ENCODE measurements around the gene PLCB1.
A peak's percentile ranks its signal among the peaks of the same experiment; 100 is the strongest.

PLCB1 gene

DNA sequence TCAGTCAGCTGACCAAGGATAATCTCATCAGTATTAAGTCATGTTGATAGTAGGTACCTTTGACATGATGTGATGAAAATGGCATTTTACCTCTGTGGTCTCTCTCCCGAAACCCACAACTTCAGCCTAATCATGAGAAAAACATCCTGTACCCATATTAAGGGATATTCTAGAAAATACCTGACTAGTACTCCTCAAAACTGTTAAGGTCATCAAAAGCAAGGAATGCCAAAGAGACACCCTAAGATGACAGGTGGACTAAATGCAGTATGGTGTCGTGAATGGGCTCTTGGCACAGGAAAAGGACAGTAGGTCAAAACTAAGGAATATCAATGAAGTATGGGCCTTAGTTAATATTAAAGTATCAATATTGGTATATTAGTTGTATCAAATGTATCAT, 221.4 kb downstream of the PLCB1 start:
- no peaks in the 10 kb centered on the region for H3K79me2 ChIP-seq (ENCODE audit: control insufficient read depth, insufficient read depth, low read length, unreplicated experiment)
- no peak overlapping the region for H2AFZ ChIP-seq (ENCODE audit: low read length, unreplicated experiment)
- no peak overlapping the region for H3K4me3 ChIP-seq (ENCODE audit: low read depth, low read length)
- H3K36me3 ChIP-seq (ENCODE audit: insufficient read depth, low read length), result no peaks in the 10 kb centered on the region
- H3K27me3 ChIP-seq (ENCODE audit: insufficient read depth, low read length), result no peaks in the 10 kb centered on the region
- no peaks in the 10 kb centered on the region for H3K4me1 ChIP-seq (ENCODE audit: control insufficient read depth, insufficient read depth, low read length, unreplicated experiment)
- no peak overlapping the region for H3K27ac ChIP-seq (ENCODE audit: low read depth, low read length)

DNA sequence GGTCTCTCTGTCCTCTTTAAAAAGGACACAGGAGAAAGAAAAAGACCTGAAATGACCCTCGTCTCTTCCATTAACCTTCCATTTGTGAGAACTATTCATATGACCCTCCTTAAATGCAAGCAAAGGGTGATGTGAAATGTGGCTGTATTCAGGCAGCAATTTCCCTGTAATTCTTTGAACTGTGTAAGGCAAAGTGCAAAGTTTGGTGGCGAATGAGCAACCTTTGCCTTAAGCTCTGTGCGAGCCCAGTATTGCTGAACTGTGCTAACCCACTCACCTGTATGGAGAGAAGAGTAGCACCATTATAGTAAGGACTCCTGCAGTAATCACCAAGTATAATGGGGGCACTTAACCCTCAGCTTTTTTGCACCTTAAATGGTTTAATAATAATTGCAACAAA, 223.4 kb downstream of the PLCB1 start:
- Histone ChIP-seq H3K4me3 (ENCODE audit: low read depth, low read length) (no peak overlapping the region), H3K27me3 (ENCODE audit: insufficient read depth, low read length) (no peaks in the 10 kb centered on the region), H3K79me2 (ENCODE audit: control insufficient read depth, insufficient read depth, low read length, unreplicated experiment) (no peaks in the 10 kb centered on the region), H3K36me3 (ENCODE audit: insufficient read depth, low read length) (no peaks in the 10 kb centered on the region), H3K4me1 (ENCODE audit: control insufficient read depth, insufficient read depth, low read length, unreplicated experiment) (peaks cover 7% of the 10 kb centered on the region), H3K27ac (ENCODE audit: low read depth, low read length) (no peak overlapping the region), H2AFZ (ENCODE audit: low read length, unreplicated experiment) (no peak overlapping the region)

DNA sequence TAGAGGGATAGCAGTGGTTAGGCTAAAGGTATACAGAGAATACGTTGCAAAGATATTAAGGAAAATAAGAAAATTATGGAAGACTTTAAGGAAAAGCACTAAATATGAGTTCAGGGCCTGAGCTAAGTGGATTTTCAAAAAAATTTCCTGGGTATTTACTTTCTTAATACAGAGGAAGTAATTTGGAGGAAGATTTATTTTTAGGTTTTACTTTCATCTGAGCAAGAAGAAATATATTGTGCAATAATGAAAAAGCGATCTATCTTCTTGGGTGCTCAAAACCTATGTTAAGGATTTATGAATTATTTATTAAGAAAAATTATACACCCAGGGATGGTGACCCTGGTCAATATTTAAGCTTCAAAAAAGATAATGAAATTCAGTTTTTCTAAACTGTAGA, 224.7 kb downstream of the PLCB1 start:
- Histone ChIP-seq H3K36me3 (ENCODE audit: insufficient read depth, low read length) (no peaks in the 10 kb centered on the region), H3K4me3 (ENCODE audit: low read depth, low read length) (no peak overlapping the region), H3K79me2 (ENCODE audit: control insufficient read depth, insufficient read depth, low read length, unreplicated experiment) (no peaks in the 10 kb centered on the region), H2AFZ (ENCODE audit: low read length, unreplicated experiment) (no peak overlapping the region), H3K27ac (ENCODE audit: low read depth, low read length) (no peak overlapping the region), H3K4me1 (ENCODE audit: control insufficient read depth, insufficient read depth, low read length, unreplicated experiment) (peaks cover 20% of the 10 kb centered on the region), H3K27me3 (ENCODE audit: insufficient read depth, low read length) (no peaks in the 10 kb centered on the region)

DNA sequence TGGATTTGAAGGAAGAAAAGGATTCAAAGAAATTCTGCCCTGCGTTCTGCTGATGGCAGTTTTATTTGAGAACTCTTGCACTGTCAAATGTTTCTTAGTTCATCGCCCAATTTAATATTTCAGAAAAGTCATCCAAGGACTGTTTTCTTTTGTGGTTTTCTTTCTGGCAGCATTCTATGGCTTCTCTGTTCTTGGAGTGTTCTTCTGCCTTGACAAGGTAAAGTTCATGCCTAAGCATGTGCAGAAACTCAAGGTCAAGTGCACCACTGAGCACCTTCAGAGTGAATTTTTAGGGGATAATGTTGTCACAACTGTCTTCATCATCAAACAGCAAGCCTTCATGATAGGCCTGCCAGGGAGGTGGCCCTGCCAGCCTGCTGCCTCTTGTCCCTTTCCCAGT, 225.6 kb downstream of the PLCB1 start:
- no peak overlapping the region for H2AFZ ChIP-seq (ENCODE audit: low read length, unreplicated experiment)
- H3K79me2 ChIP-seq (ENCODE audit: control insufficient read depth, insufficient read depth, low read length, unreplicated experiment), result no peaks in the 10 kb centered on the region
- peaks cover 21% of the 10 kb centered on the region for H3K4me1 ChIP-seq (ENCODE audit: control insufficient read depth, insufficient read depth, low read length, unreplicated experiment)
- H3K4me3 ChIP-seq (ENCODE audit: low read depth, low read length), result no peak overlapping the region
- H3K27ac ChIP-seq (ENCODE audit: low read depth, low read length), result no peak overlapping the region
- H3K36me3 ChIP-seq (ENCODE audit: insufficient read depth, low read length), result no peaks in the 10 kb centered on the region
- no peaks in the 10 kb centered on the region for H3K27me3 ChIP-seq (ENCODE audit: insufficient read depth, low read length)

DNA sequence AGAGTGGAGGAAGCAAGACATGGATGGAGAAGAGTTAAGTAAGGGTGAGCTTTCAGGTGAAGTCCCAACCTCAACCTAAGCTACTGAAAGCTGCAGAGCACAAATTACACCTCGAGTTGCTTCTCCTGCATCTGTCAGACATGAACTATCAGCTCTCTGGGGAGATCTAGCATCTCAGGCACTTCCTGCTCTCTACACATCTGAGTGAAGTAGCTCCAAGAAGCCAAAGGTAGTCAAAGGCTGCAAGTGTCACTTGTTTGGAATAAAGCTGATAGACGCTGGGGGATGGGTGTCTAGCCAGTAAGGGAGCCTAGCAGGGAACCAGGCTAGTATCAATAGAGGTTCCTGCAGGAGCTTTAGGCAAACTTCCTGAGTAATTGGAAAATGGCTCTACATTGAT, 228.0 kb downstream of the PLCB1 start:
- H2AFZ ChIP-seq (ENCODE audit: low read length, unreplicated experiment), result no peak overlapping the region
- H3K4me3 ChIP-seq (ENCODE audit: low read depth, low read length), result no peak overlapping the region
- peaks cover 21% of the 10 kb centered on the region for H3K4me1 ChIP-seq (ENCODE audit: control insufficient read depth, insufficient read depth, low read length, unreplicated experiment)
- H3K79me2 ChIP-seq (ENCODE audit: control insufficient read depth, insufficient read depth, low read length, unreplicated experiment), result no peaks in the 10 kb centered on the region
- no peaks in the 10 kb centered on the region for H3K27me3 ChIP-seq (ENCODE audit: insufficient read depth, low read length)
- no peaks in the 10 kb centered on the region for H3K36me3 ChIP-seq (ENCODE audit: insufficient read depth, low read length)
- H3K27ac ChIP-seq (ENCODE audit: low read depth, low read length), result no peak overlapping the region

DNA sequence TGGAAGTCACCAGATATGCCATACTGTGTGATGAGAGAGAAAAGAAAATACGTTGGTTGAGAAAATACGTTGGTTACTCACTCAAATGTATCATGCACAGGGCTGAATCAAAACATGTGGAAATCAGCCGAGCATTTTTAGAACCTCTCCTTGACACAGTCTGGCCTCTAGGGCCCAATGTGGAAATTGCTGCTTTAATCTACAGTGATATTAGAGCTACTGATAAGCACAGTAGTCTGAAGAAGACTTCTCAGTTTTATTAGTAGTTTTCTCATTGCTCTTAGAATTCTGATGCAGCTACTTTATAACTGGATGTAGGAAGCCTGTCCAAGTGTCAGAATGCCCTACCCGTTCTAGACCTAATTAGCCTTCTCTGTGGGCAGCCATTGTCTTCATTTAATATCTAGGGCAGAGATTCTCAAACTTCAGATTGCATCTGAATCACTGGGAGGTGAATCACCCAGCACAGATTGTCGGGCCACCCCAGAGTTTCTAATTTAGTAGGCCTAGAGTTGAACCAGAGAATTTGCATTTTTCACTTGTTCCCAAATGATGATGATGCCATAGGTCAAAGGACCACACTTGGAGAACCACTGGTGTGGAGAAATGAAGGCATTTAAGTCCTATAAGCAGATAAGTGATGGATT, 229.1 kb downstream of the PLCB1 start:
- peak overlapping the region; percentile 43 for H2AFZ ChIP-seq (ENCODE audit: low read length, unreplicated experiment)
- peaks cover 21% of the 10 kb centered on the region for H3K4me1 ChIP-seq (ENCODE audit: control insufficient read depth, insufficient read depth, low read length, unreplicated experiment)
- no peaks in the 10 kb centered on the region for H3K27me3 ChIP-seq (ENCODE audit: insufficient read depth, low read length)
- no peaks in the 10 kb centered on the region for H3K36me3 ChIP-seq (ENCODE audit: insufficient read depth, low read length)
- peak overlapping the region; percentile 65 for H3K27ac ChIP-seq (ENCODE audit: low read depth, low read length)
- H3K79me2 ChIP-seq (ENCODE audit: control insufficient read depth, insufficient read depth, low read length, unreplicated experiment), result no peaks in the 10 kb centered on the region
- no peak overlapping the region for H3K4me3 ChIP-seq (ENCODE audit: low read depth, low read length)

DNA sequence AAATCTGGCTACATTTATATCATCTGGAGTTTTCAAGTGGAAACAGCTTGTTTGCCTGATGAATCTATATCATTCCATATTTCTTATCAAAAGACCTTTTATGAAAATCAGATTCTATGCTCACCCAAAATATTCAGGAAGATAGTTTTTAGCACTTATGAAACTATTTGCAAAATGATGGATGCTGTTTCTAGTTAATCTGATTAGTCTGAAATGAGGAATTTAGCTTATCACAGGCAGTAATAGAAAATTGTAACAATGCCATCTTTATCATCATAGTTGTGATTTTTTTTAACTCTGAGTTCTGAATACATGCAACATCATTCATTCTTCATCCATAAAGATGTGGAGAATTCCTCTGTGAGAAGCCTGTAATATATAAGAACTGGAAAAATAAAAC, 229.7 kb downstream of the PLCB1 start:
- no peaks in the 10 kb centered on the region for H3K79me2 ChIP-seq (ENCODE audit: control insufficient read depth, insufficient read depth, low read length, unreplicated experiment)
- H3K36me3 ChIP-seq (ENCODE audit: insufficient read depth, low read length), result no peaks in the 10 kb centered on the region
- H3K4me3 ChIP-seq (ENCODE audit: low read depth, low read length), result no peak overlapping the region
- H3K4me1 ChIP-seq (ENCODE audit: control insufficient read depth, insufficient read depth, low read length, unreplicated experiment), result peaks cover 21% of the 10 kb centered on the region
- no peaks in the 10 kb centered on the region for H3K27me3 ChIP-seq (ENCODE audit: insufficient read depth, low read length)
- peak overlapping the region; percentile 43 for H2AFZ ChIP-seq (ENCODE audit: low read length, unreplicated experiment)
- peak overlapping the region; percentile 65 for H3K27ac ChIP-seq (ENCODE audit: low read depth, low read length)

DNA sequence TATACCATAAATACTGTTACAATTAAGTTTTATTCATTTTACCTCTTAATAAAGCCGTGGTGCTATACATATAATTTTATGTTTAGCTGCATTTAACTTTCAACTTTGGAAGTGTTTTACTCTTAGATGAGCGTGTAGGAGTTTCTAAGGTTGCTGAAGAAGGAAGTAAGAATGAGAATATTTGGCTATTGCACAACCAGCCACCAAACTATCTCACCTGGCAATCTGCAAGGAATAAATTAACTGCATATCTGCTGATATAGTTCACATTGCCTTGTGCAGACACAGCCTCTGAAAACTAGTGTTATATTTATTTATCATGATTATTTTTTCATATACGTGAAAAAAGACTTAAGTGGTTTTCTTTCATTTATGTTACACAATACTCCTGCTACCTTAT, 230.4 kb downstream of the PLCB1 start:
- H3K4me3 ChIP-seq (ENCODE audit: low read depth, low read length), result no peak overlapping the region
- H3K4me1 ChIP-seq (ENCODE audit: control insufficient read depth, insufficient read depth, low read length, unreplicated experiment), result peaks cover 21% of the 10 kb centered on the region
- H3K36me3 ChIP-seq (ENCODE audit: insufficient read depth, low read length), result no peaks in the 10 kb centered on the region
- H3K79me2 ChIP-seq (ENCODE audit: control insufficient read depth, insufficient read depth, low read length, unreplicated experiment), result no peaks in the 10 kb centered on the region
- H3K27ac ChIP-seq (ENCODE audit: low read depth, low read length), result no peak overlapping the region
- H3K27me3 ChIP-seq (ENCODE audit: insufficient read depth, low read length), result no peaks in the 10 kb centered on the region
- H2AFZ ChIP-seq (ENCODE audit: low read length, unreplicated experiment), result no peak overlapping the region

DNA sequence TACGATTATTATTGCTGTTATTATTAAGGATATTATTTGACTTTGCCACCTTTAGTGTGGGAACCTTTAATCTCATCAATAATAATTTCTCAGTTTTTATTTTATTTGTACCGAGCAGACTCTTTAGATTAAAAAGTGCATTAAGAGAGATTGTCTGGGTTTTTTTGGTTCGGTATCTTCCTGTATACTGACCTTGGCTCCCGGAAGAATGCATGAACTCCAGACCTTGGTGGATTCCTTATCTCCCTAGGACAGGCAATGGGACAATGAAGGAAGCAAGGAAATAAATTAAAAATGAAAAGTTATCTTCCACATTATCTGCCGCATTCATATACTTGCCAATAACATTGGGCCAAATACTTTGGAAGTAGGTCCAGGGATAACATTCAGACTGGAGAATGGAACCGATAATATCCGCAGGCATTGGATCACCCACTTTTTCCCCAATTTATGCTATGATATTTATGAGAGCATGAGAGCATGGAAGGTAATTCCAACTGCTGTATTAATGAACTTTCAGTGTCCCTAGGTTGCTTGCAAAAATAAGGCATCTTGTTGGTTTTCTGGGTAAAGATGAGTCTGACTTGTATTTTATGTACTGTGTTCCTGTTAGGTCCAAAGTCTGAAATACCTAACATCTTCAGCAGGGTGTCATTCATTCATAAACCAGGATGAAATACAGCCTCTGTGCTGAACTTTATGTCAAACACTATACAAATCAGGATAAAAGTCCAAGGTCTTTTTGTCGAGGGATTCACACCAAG, 232.1 kb downstream of the PLCB1 start:
- Histone ChIP-seq H3K27me3 (ENCODE audit: insufficient read depth, low read length) (no peaks in the 10 kb centered on the region), H3K36me3 (ENCODE audit: insufficient read depth, low read length) (no peaks in the 10 kb centered on the region), H3K4me3 (ENCODE audit: low read depth, low read length) (no peak overlapping the region), H2AFZ (ENCODE audit: low read length, unreplicated experiment) (no peak overlapping the region), H3K27ac (ENCODE audit: low read depth, low read length) (no peak overlapping the region), H3K4me1 (ENCODE audit: control insufficient read depth, insufficient read depth, low read length, unreplicated experiment) (peaks cover 21% of the 10 kb centered on the region), H3K79me2 (ENCODE audit: control insufficient read depth, insufficient read depth, low read length, unreplicated experiment) (no peaks in the 10 kb centered on the region)

DNA sequence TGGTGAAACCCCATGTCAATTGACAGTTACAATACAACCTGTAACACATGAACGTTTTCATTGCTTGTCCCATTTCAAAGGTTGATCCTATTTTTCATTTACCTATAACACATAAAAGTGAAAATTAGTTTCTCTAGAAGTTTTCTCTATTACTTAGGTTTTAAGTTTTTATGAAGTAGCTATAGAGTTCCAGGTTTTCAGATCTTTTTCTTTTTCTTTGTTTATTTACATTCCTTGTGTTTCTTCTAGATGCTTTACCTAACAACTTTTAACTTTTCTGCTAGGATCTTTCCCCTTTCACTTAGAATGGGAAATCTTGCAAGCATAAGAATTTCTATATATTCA, 232.6 kb downstream of the PLCB1 start:
- Histone ChIP-seq H2AFZ (ENCODE audit: low read length, unreplicated experiment) (no peak overlapping the region), H3K36me3 (ENCODE audit: insufficient read depth, low read length) (no peaks in the 10 kb centered on the region), H3K27me3 (ENCODE audit: insufficient read depth, low read length) (no peaks in the 10 kb centered on the region)

DNA sequence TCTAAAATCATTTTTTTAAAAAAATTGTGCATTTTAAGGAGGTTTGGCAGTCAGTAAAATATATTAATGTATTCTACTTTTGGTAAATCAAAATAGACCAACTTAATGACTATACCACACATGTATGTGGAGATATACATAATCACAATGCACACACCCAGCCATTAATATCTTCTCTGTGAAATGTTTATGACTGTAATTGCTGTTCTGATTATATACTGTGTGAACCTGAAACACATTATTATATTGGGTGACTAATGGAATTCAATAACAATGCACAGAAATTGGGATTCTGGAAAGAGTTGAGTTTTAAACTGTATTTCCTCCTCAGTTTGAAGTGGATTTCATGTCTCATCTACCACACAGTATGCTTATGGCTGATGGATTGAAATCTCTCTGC, 233.6 kb downstream of the PLCB1 start:
- no peaks in the 10 kb centered on the region for H3K36me3 ChIP-seq (ENCODE audit: insufficient read depth, low read length)
- H2AFZ ChIP-seq (ENCODE audit: low read length, unreplicated experiment), result no peak overlapping the region
- no peaks in the 10 kb centered on the region for H3K79me2 ChIP-seq (ENCODE audit: control insufficient read depth, insufficient read depth, low read length, unreplicated experiment)
- H3K4me1 ChIP-seq (ENCODE audit: control insufficient read depth, insufficient read depth, low read length, unreplicated experiment), result peaks cover 12% of the 10 kb centered on the region
- H3K27ac ChIP-seq (ENCODE audit: low read depth, low read length), result no peak overlapping the region
- no peaks in the 10 kb centered on the region for H3K27me3 ChIP-seq (ENCODE audit: insufficient read depth, low read length)
- H3K4me3 ChIP-seq (ENCODE audit: low read depth, low read length), result no peak overlapping the region

More for the DNA sequence above, 232.6 kb downstream of the PLCB1 start:
- no peaks in the 10 kb centered on the region for H3K79me2 ChIP-seq (ENCODE audit: control insufficient read depth, insufficient read depth, low read length, unreplicated experiment)
- peaks cover 21% of the 10 kb centered on the region for H3K4me1 ChIP-seq (ENCODE audit: control insufficient read depth, insufficient read depth, low read length, unreplicated experiment)
- no peak overlapping the region for H3K27ac ChIP-seq (ENCODE audit: low read depth, low read length)
- H3K4me3 ChIP-seq (ENCODE audit: low read depth, low read length), result no peak overlapping the region

Data from ACC112 (cell line).